Measurements from ENCODE around the gene TBX18.

The TBX18 gene

GRCh38 chr6:84772428-84773132 is 8.2 kb upstream of the TBX18 start:
- no peak for DNase-seq

- no peak for DNase-seq
These were observed 7.5 kb upstream of the TBX18 start for GRCh38 chr6:84771756-84772356.

- no peak for DNase-seq
These were observed 6.8 kb upstream of the TBX18 start for GRCh38 chr6:84771125-84771755.

- DNase-seq, result no peak
These were observed 6.1 kb upstream of the TBX18 start for GRCh38 chr6:84770521-84770920.

GRCh38 chr6:84769306-84769705 is 4.9 kb upstream of the TBX18 start:
- no peak for DNase-seq

GRCh38 chr6:84768442-84769174 is 4.2 kb upstream of the TBX18 start:
- no peak for DNase-seq

- no peak for DNase-seq
These were observed 3.3 kb upstream of the TBX18 start for GRCh38 chr6:84767526-84768201.

- DNase-seq, result no peak
These were observed 2.6 kb upstream of the TBX18 start for GRCh38 chr6:84766799-84767525.

- no peak for DNase-seq
These were observed 1.9 kb upstream of the TBX18 start for GRCh38 chr6:84766118-84766798.

- DNase-seq, result no peak
These were observed 489 bp downstream of the TBX18 start for GRCh38 chr6:84763886-84764331.

- DNase-seq, result no peak
These were observed 1.2 kb downstream of the TBX18 start for GRCh38 chr6:84763003-84763885.

- DNase-seq, result no peak
These were observed 2.0 kb downstream of the TBX18 start for GRCh38 chr6:84762220-84763002.

GRCh38 chr6:84758486-84758885 is 5.9 kb downstream of the TBX18 start:
- DNase-seq, result no peak

GRCh38 chr6:84756877-84757276 is 7.5 kb downstream of the TBX18 start:
- DNase-seq, result no peak

GRCh38 chr6:84756466-84756865 is 7.9 kb downstream of the TBX18 start:
- no peak for DNase-seq

- DNase-seq, result no peak
These were observed 11.2 kb downstream of the TBX18 start for GRCh38 chr6:84753173-84753572.

GRCh38 chr6:84752118-84752850 is 12.1 kb downstream of the TBX18 start:
- no peak for DNase-seq

GRCh38 chr6:84749181-84749580 is 15.2 kb downstream of the TBX18 start:
- DNase-seq, result no peak

GRCh38 chr6:84748376-84748775 is 16.0 kb downstream of the TBX18 start:
- DNase-seq, result no peak

All from activated CD4-positive, CD25-positive, alpha-beta regulatory T cell (primary cell).